ENCODE measurements around the gene TSR1. TPM values are rescaled to one million over a fixed set of nuclear protein-coding genes. Genes with fewer than 3 reads are reported as not detected.
A peak's percentile ranks its signal among the peaks of the same experiment; 100 is the strongest.

TSR1 gene
- total RNA-seq, 4 donors from 2014 or later = 20.3 to 70.2 (median 46.0) TPM

DNA sequence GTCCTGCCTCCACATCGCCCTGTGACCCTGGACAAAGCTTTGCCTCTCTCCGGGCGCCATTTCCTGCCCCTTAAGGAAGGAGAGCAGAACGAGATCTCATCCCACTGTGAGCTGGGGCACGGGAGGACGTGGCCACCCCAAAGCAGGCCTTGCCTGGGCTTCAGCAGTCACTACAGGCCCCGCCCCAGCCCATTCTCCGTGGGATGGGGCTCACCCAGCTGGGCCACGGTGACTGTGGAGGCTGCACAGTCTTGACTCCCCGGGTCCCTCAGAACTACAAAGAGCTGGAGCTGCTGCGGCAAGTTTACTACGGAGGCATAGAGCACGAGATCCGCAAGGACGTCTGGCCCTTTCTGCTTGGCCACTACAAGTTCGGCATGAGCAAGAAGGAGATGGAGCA lies 36.4 kb upstream of the TSR1 start:
- Histone ChIP-seq H3K27ac (no peak overlapping the region), H3K4me3 (no peak overlapping the region), H3K36me3 (peaks cover 7 to 96% (median 13%) of the 10 kb centered on the region in 3 donors), H3K9me3 (no peaks in the 10 kb centered on the region), H3K4me1 (peaks cover 0 to 43% (median 9%) of the 10 kb centered on the region in 3 donors), H3K27me3 (no peaks in the 10 kb centered on the region)
- intact Hi-C loops (cut with DNase I) = no loop called here
- TF ChIP-seq, protein P1, sequence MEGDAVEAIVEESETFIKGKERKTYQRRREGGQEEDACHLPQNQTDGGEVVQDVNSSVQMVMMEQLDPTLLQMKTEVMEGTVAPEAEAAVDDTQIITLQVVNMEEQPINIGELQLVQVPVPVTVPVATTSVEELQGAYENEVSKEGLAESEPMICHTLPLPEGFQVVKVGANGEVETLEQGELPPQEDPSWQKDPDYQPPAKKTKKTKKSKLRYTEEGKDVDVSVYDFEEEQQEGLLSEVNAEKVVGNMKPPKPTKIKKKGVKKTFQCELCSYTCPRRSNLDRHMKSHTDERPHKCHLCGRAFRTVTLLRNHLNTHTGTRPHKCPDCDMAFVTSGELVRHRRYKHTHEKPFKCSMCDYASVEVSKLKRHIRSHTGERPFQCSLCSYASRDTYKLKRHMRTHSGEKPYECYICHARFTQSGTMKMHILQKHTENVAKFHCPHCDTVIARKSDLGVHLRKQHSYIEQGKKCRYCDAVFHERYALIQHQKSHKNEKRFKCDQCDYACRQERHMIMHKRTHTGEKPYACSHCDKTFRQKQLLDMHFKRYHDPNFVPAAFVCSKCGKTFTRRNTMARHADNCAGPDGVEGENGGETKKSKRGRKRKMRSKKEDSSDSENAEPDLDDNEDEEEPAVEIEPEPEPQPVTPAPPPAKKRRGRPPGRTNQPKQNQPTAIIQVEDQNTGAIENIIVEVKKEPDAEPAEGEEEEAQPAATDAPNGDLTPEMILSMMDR (IDR thresholded peaks at IDR 0.05) = no peak
- no peak for TF ChIP-seq POLR2A (IDR thresholded peaks at IDR 0.05)
- DNase-seq = no peak
- WGBS, 2 donors = 87% methylated on average over 11 of the region's 16 CpGs; no CpG with 5 or more reads in 1 of the 2 donors

DNA sequence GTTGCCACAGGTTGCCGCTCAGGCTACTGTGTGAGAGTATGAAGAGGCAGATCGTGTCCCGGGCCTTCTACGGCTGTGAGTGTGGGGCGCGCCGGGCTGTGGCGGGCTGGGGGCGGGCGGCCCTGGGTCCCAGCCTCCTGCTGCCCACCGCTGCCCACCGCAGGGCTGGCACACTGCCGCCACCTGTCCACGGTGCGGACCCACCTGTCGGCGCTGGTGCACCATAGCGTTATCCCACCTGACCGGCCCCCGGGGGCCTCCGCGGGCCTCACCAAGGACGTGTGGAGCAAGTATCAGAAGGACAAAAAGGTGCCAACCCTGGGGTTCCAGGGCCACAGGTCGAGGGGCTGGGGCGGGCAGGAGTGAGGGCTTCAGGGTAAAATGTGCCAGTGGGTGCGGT lies 35.9 kb upstream of the TSR1 start:
- Histone ChIP-seq H3K27ac (no peak overlapping the region), H3K36me3 (peaks cover 7 to 96% (median 10%) of the 10 kb centered on the region in 3 donors), H3K4me1 (peaks cover 0 to 46% (median 9%) of the 10 kb centered on the region in 3 donors), H3K4me3 (no peak overlapping the region), H3K27me3 (no peaks in the 10 kb centered on the region), H3K9me3 (no peaks in the 10 kb centered on the region)
- 89 to 91% methylated on average over 4 to 5 of the region's 26 CpGs for WGBS, 2 donors
- intact Hi-C loops (cut with DNase I) = no loop called here
- TF ChIP-seq, protein P1 (IDR thresholded peaks at IDR 0.05) = no peak
- no peak for TF ChIP-seq POLR2A (IDR thresholded peaks at IDR 0.05)
- DNase-seq = no peak

DNA sequence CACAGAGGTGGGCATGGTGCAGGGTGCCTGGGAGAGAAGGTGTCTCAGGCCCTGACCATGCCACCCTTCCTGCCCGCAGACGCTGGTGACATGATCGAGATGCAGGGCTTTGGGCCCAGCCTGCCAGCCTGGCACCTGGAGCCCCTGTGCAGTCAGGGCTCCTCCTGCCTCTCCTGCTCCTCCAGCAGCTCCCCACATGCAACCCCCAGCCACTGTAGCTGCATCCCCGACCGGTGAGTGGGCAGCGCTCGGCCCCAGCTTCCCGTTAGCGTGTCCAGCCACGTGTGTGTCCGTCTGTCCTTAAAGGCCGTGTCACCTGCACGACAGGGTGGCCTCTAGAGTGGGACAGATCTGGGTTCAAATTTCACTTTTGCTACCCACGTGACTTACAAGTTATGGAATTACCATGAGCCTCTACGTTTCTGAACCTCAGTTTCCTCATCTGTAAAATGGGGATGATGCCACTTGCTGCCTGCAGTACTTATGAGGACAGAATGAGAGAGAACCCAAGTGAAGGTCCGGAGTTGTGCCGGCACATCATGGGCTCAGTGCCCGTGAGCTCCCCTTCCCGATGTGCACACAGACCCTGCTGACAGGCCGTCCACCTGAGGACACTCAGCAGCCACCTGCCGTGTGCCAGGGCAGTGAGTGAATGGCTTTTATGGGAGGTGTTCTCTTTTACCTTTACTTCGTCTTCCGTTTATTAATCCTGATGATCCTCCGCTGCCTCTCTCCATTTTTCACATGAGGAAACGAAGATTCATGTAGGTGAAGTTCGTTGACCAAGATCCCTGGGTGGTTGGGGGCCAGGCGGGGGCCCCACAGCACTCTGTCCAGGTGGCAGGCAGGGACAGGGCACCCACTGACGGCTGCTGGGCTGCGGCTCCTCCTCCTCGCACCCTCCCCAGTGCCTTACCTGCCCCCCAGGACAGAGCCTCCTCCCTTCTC lies 35.2 kb upstream of the TSR1 start:
- 87 to 94% methylated on average over 14 to 17 of the region's 30 CpGs for WGBS, 2 donors
- peaks cover 4 to 96% (median 7%) of the 10 kb centered on the region in 3 donors for H3K36me3 ChIP-seq
- intact Hi-C loops (cut with DNase I) = no loop called here

DNA sequence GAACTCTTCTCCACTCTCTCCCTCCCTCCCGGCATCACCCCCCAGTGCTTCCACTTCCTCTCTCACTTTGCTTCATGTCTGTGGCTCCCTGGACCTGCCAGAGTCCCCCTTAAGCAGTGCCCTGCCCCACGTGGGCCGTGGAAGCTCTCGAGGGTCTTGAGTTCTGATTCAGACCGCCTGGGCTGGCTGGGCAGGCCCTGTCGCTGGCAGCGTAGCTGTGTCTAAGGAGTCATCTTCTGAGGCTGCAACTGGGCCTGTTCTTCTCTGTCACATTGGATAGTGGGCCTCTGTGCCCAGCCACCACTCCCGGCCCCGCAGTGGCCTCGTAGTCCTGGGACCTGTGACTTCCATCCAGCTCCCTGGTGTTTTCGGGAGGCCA lies 33.9 kb upstream of the TSR1 start:
- TF ChIP-seq, protein P1 (IDR thresholded peaks at IDR 0.05) = no peak
- TF ChIP-seq POLR2A (IDR thresholded peaks at IDR 0.05) = no peak
- H3K36me3 ChIP-seq = peaks cover 0 to 96% (median 8%) of the 10 kb centered on the region in 3 donors

More for the DNA sequence above, 35.2 kb upstream of the TSR1 start:
- peaks cover 0 to 46% (median 9%) of the 10 kb centered on the region in 3 donors for H3K4me1 ChIP-seq
- DNase-seq = no peak
- no peaks in the 10 kb centered on the region for H3K9me3 ChIP-seq
- no peaks in the 10 kb centered on the region for H3K27me3 ChIP-seq
- no peak for TF ChIP-seq POLR2A (IDR thresholded peaks at IDR 0.05)
- TF ChIP-seq, protein P1 (IDR thresholded peaks at IDR 0.05) = no peak
- no peak overlapping the region for H3K4me3 ChIP-seq
- no peak overlapping the region for H3K27ac ChIP-seq

More for the DNA sequence above, 33.9 kb upstream of the TSR1 start:
- intact Hi-C loops (cut with DNase I) = no loop called here
- no peaks in the 10 kb centered on the region for H3K27me3 ChIP-seq
- peak overlapping the region in 2 of 4 donors; percentile 39 to 50 for H3K27ac ChIP-seq
- DNase-seq = no peak
- no peaks in the 10 kb centered on the region for H3K9me3 ChIP-seq
- peaks cover 0 to 40% (median 6%) of the 10 kb centered on the region in 3 donors for H3K4me1 ChIP-seq
- H3K4me3 ChIP-seq = no peak overlapping the region
- 67 to 85% methylated on average over 1 to 4 of the region's 11 CpGs for WGBS, 2 donors

All from esophagus squamous epithelium (tissue), 5 donors.